Measurements from ENCODE around the gene SEZ6L.

SEZ6L gene

DNA sequence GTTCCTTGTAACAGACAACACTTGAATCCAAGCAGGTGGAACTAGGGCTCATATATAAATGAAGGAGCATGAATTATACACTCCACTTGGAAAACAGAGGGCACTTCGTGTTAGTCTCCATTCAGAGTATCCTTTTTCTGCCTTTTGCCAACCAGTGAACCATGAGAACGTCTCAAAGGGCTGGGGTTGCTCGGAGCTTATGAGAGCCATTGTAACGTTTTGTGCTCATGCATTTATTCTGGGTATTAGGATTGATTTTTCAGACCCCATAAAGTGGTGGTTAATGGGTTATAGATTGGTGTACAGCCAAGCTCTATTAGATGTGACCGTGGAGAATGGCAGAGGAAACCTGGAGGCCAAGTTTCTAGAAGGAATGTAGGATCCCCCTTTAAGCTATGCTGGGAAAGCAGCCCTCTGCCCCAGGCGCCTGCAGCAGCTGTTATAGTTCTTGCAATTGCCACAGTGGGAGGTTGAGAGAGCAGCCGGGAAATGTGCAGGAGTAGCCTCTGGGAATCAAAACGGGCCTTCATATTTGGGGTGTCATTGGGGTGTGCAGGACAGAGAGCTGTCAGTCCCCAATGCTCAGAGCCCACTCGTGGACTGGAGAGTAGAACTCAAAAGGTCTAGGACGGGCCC, 205.2 kb downstream of the SEZ6L start:
- TF ChIP-seq, protein P1, sequence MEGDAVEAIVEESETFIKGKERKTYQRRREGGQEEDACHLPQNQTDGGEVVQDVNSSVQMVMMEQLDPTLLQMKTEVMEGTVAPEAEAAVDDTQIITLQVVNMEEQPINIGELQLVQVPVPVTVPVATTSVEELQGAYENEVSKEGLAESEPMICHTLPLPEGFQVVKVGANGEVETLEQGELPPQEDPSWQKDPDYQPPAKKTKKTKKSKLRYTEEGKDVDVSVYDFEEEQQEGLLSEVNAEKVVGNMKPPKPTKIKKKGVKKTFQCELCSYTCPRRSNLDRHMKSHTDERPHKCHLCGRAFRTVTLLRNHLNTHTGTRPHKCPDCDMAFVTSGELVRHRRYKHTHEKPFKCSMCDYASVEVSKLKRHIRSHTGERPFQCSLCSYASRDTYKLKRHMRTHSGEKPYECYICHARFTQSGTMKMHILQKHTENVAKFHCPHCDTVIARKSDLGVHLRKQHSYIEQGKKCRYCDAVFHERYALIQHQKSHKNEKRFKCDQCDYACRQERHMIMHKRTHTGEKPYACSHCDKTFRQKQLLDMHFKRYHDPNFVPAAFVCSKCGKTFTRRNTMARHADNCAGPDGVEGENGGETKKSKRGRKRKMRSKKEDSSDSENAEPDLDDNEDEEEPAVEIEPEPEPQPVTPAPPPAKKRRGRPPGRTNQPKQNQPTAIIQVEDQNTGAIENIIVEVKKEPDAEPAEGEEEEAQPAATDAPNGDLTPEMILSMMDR (IDR thresholded peaks at IDR 0.05; ENCODE audit: low read depth, low read length) = no peak
- DNase-seq (ENCODE audit: extremely low read depth, low read depth) = no peak

DNA sequence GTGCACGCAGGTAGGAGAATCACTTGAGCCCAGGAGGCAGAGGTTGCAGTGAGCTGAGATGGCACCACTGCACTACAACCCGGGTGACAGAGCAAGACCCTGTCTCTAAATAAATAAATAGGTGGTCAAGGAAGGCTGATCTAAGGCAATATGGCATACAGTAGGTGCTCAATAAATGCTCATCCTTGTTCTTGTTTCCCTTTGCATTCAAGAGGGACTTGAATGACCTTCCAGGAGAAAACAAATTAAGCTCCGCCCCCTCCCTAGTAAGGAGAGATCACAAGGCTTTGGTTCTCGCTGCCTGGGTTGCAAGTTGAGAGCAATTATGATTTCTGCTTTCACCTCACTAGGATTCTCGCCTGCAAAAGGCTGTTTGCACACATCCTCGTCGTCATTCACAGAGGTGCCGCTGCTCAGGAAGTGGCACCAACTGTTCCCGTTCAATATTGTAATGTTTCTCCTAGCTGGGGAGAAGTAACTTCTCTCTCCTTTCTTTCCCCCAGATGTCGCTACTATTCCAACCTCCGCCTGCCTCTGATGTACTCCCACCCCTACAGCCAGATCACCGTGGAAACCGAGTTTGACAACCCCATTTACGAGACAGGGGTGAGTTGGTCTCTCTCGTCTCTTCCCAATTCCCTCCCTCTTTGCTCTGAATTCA, 208.0 kb downstream of the SEZ6L start:
- DNase-seq (ENCODE audit: extremely low read depth, low read depth) = no peak

DNA sequence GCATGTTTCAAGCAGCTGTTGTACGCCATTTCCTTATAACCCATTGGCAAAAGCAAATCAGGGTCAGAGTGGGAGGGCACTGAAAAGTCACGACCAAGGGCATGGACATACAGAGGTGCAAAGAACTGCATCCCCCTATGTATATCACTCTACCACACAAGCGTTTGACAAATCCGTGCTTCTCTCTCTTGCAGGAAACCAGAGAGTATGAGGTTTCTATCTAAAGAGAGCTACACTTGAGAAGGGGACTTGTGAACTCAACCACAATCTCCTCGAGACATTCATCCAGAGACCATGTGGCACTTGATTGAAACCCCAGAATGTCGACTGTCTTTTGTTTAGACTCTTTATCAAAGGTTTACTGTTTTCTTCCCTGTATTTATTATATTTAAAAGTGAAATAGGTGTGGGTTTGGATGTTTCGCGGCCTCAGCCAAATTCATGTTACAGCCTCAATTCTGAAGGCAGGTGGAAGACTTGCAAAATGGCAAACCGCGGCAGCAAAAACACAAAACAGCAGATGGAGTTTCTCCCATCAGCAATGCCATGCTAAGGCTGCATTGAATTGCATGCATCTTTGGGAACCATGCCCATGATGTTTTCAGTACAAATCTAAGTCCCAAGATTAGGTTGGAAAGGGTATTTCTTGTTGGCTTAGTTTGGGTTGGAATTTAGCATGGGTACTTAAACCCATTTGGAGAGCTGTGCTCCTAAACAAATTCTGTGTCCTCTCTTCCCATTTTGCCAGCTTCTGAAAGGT, 211.0 kb downstream of the SEZ6L start:
- TF ChIP-seq, protein P1 (IDR thresholded peaks at IDR 0.05; ENCODE audit: low read depth, low read length) = no peak
- no peak for DNase-seq (ENCODE audit: extremely low read depth, low read depth)

More for the DNA sequence above, 208.0 kb downstream of the SEZ6L start:
- TF ChIP-seq, protein P1 (IDR thresholded peaks at IDR 0.05; ENCODE audit: low read depth, low read length) = no peak

DNA sequence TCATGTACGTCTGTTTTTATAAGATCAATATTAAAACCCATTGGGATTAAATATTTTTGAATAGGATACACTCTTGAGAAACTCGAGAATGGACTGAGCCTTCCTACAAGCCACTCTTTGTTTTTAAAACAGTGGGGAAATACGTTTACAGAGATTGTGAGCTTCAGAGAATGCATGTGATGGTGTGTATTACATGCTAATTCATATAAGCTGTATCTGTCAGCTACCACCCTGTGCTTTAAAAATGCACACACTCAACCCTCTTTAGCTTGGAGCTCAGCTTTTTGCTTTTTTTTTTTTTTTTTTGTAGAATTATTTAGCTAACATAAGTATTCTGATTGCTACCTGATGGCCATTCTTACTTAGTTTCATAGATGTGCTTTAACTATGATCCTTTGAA, 213.5 kb downstream of the SEZ6L start:
- DNase-seq (ENCODE audit: extremely low read depth, low read depth) = no peak
- TF ChIP-seq, protein P1 (IDR thresholded peaks at IDR 0.05; ENCODE audit: low read depth, low read length) = no peak

DNA sequence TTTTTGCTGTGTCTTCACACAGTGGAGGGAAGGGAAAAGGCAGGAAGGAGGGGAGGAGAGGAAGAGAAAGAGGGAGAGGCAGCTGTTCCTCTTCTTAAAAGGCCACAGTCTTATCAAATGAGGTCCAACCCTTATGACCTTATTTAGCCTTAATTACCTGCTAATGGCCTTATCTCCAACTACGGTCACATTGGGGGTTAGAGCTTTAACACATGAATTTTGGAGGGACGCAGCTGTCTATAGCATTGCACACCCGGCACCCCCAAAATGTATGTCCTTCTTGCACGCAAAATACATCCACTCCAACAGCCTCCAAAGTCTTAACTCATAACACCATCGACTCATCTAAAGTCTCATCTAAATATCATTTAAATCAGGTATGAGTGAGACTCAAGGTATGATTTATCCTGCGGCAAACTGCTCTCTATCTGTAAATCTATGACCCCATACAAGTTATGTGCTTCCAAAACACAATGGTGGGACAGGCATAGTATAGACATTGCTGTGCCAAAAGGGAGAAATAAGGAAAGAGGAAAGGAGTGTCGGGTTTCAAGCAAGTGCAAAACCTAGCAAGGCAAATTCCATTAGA, 214.8 kb downstream of the SEZ6L start:
- TF ChIP-seq, protein P1 (IDR thresholded peaks at IDR 0.05; ENCODE audit: low read depth, low read length) = no peak
- no peak for DNase-seq (ENCODE audit: extremely low read depth, low read depth)

DNA sequence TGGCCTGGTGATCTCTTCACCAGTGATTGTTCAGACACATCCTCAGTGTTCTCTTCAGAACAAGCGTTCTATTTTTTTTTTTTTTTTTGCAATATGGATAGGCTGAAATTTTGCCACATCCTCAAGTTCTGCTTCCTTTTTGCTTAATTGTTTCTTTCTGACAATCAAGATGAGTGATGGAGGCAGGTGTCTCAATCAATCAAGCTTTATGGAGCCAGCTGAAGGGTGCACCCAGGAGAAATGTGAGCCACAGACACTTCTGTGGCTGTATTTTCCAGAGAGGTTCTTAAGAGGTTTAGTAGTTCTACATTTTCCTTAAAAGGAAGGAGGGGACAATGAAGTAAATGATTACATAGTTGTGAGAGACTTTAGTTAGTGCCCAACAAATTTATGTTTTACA, 215.9 kb downstream of the SEZ6L start:
- TF ChIP-seq, protein P1 (IDR thresholded peaks at IDR 0.05; ENCODE audit: low read depth, low read length) = no peak
- no peak for DNase-seq (ENCODE audit: extremely low read depth, low read depth)

All from AG09319 (cell line).